Keratinocyte (primary cell): ENCODE data around the gene NPHP3.

ENCODE experiments used
- EZH2 ChIP-seq: IDR thresholded peaks from one replicate; pipeline ENCODE4 v1.6.1; 2012; ENCODE audit warnings: inconsistent platforms, mild to moderate bottlenecking, low read length, moderate library complexity
- TF ChIP-seq, protein P1 (sequence below), 3 experiments: IDR thresholded peaks in 1 of 3; conservative IDR thresholded peaks in 1 of 3; optimal IDR thresholded peaks in 1 of 3; 2 replicates in 2 of 3; 3 replicates in 1 of 3; pipeline versions ENCODE3 to v1.5.1; 2011; ENCODE audit warnings: low read length in 3 of 3, mild to moderate bottlenecking in 3 of 3, moderate library complexity in 2 of 3, control low read depth in 1 of 3, inconsistent platforms in 1 of 3; ENCODE audit not compliant: insufficient read depth in 2 of 3; ENCODE audit errors: extremely low read depth in 1 of 3

DNA sequence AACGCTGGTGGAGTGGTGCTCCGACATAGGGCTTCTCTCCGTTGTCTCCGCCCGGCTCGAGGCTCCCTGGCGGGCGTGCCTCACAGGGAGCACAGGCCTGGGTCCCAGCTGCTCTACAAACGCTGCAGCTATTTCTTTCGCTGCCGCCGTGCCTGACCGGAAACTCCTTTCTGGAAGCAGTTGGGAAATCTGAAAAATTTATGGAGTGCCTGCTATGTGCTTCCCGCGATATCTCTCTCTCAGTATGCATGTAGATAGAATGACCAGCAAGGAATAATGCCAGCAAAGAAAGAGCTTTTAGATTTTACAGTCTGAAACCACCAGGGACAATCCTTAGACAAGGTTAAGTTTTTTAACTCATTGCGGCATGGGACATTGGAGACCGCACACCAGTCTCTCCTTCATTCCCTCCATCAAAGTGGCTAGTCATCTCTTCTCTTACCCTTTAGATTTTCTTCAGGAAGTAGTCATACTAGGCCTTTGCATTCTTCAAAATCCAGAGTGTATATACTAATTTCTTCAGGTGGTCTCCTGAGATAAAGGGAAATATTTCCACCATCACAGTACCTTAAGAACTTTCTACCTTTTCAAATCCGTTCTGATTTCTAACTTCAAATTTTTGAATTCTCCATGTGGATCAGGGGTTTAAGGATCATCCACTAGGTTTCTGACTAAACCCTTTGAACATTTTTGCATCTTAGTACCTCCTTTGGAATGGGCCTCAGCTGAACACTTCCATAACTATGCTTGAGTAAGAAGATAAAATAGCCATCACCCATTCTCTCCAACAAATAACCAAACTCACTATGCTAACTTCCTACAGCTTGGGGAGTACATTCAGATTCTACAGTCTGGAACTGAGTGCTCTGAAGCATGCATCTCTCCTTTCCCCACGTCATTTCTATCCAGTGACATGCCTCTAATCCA is 1.1 kb upstream of the NPHP3 start:
- TF ChIP-seq, protein P1, sequence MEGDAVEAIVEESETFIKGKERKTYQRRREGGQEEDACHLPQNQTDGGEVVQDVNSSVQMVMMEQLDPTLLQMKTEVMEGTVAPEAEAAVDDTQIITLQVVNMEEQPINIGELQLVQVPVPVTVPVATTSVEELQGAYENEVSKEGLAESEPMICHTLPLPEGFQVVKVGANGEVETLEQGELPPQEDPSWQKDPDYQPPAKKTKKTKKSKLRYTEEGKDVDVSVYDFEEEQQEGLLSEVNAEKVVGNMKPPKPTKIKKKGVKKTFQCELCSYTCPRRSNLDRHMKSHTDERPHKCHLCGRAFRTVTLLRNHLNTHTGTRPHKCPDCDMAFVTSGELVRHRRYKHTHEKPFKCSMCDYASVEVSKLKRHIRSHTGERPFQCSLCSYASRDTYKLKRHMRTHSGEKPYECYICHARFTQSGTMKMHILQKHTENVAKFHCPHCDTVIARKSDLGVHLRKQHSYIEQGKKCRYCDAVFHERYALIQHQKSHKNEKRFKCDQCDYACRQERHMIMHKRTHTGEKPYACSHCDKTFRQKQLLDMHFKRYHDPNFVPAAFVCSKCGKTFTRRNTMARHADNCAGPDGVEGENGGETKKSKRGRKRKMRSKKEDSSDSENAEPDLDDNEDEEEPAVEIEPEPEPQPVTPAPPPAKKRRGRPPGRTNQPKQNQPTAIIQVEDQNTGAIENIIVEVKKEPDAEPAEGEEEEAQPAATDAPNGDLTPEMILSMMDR (optimal IDR thresholded peaks at IDR 0.05 in 1 of 3, IDR thresholded peaks at IDR 0.05 in 1 of 3, conservative IDR thresholded peaks at IDR 0.05 in 1 of 3; ENCODE audit: extremely low read depth in 1 of 3, insufficient read depth in 2 of 3, low read length in 3 of 3) = no peak
- TF ChIP-seq EZH2 = no peak
